Ovary (tissue), 3 donors: ENCODE measurements around the gene LY6G6D.

Source experiments
- CTCF ChIP-seq, 3 donors: fragments of 450-650 bp in 2 of 3; fragments of 200-600 bp in 1 of 3; IDR thresholded peaks; one replicate each; pipeline versions ENCODE4 v1.5.1 to v1.8.0; 2016 to 2022; ENCODE audit warnings: antibody characterized with exemption in 3 of 3, mild to moderate bottlenecking in 1 of 3
- POLR2A ChIP-seq: fragments of 450-650 bp; IDR thresholded peaks from one replicate; pipeline ENCODE4 v1.6.1; 2017; ENCODE audit warnings: antibody characterized with exemption, mild to moderate bottlenecking, moderate library complexity
- donor health status: DM: no; HTN: no; CAD: no.

- TF ChIP-seq CTCF (IDR thresholded peaks at IDR 0.05) (no peak), POLR2A (no peak)
Measured at GRCh38 chr6:31707701-31708100, 7.4 kb upstream of the LY6G6D start.
